Mesothelial cell of epicardium (in vitro differentiated cells): ENCODE measurements around the gene ZNF764. TPM values are rescaled to one million over a fixed set of nuclear protein-coding genes. Genes with fewer than 3 reads are reported as not detected.
A peak's percentile ranks its signal among the peaks of the same experiment; 100 is the strongest.

Experiments used
- DNase-seq, 2 experiments: peaks; one replicate each; pipeline ENCODE4 v3.0.0; 2021; ENCODE audit warnings: low spot score in 2 of 2; ENCODE audit not compliant: unreplicated experiment in 2 of 2
- H3K27ac Mint-ChIP-seq: 2 replicates; pipeline ENCODE4 v1.8.0; 2021; ENCODE audit warnings: mixed read lengths
- H3K27me3 Mint-ChIP-seq: 2 replicates; pipeline ENCODE4 v1.8.0; 2021; ENCODE audit warnings: low read depth, mixed read lengths
- H3K36me3 Mint-ChIP-seq: 2 replicates; pipeline ENCODE4 v1.8.0; 2021; ENCODE audit warnings: mixed read lengths
- H3K4me1 Mint-ChIP-seq: 2 replicates; pipeline ENCODE4 v1.8.0; 2021; ENCODE audit warnings: mixed read lengths
- H3K4me3 Mint-ChIP-seq: 2 replicates; pipeline ENCODE4 v1.8.0; 2021; ENCODE audit warnings: mild to moderate bottlenecking, moderate library complexity, mixed read lengths
- H3K9me3 Mint-ChIP-seq: 2 replicates; pipeline ENCODE4 v1.8.0; 2021; ENCODE audit warnings: mixed read lengths
- total RNA-seq: library from RNA; stranded (reverse); gene quantifications from 3 replicates; pipeline ENCODE4 v1.2.1, GENCODE V29; 2021
- TF ChIP-seq, protein P1 (sequence below): fragments of 200-600 bp; sonication (generic); IDR thresholded peaks from one replicate; pipeline ENCODE4 v1.5.0; 2021; ENCODE audit warnings: antibody characterized with exemption; ENCODE audit not compliant: unreplicated experiment

ZNF764 gene
- 16.5 to 18.2 TPM (median 17.0 TPM) in 3 replicates for total RNA-seq

DNA sequence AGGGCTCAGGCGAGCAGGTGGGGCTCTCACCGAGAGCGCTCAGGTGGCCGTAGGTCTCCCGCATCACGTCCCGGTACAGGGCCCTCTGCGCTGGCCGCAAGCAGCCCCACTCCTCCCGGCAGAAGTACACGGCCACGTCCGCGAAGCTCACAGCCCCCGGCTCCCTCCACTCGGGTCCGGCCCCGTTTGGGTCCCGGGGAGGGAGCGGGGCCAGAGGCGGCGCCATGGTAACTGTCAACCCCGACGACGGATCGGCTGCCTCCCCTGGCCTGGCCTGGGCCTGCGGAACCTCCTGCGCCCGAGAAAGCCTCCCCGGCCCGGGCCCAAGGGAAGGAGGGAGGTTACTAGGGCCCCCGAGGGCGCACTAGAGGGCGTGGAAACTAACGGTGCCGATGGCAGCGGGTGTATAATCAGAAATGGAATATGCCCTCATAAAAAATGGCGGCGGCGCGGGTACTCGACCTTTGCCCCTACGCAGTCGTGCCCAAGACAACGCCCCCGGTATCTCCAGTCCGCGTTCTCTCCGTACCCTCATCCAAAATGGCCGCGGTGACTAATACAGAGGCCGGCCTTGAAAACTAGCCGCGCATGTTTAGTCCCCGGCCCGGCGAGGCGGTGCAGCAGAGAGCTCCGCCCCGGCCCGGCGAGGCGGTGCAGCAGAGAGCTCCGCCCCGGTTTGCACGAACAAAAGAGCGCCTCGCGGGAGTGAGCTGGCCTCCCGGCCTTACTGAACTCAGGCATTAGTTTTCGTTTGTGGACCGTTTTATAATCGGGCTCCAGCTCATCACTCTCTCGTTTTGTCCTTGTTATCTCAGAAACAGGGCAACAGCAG, at the start of gene ZNF764:
TSS of gene ZNF764 (minus strand) at position 418 of the 832 bp plus-strand sequence. CDS start at position 226, 192 bp downstream.
- Mint-ChIP-seq H3K27ac (peak within 1 kb of the TSS; percentile 90), H3K36me3 (peaks cover 17% of the 10 kb centered on the region), H3K4me1 (peaks cover 24% of the 10 kb centered on the region), H3K9me3 (no peaks in the 10 kb centered on the region), H3K27me3 (no peaks in the 10 kb centered on the region), H3K4me3 (peak within 1 kb of the TSS; percentile 80)
- TF ChIP-seq, protein P1, sequence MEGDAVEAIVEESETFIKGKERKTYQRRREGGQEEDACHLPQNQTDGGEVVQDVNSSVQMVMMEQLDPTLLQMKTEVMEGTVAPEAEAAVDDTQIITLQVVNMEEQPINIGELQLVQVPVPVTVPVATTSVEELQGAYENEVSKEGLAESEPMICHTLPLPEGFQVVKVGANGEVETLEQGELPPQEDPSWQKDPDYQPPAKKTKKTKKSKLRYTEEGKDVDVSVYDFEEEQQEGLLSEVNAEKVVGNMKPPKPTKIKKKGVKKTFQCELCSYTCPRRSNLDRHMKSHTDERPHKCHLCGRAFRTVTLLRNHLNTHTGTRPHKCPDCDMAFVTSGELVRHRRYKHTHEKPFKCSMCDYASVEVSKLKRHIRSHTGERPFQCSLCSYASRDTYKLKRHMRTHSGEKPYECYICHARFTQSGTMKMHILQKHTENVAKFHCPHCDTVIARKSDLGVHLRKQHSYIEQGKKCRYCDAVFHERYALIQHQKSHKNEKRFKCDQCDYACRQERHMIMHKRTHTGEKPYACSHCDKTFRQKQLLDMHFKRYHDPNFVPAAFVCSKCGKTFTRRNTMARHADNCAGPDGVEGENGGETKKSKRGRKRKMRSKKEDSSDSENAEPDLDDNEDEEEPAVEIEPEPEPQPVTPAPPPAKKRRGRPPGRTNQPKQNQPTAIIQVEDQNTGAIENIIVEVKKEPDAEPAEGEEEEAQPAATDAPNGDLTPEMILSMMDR = no peak
- peak; percentile 75 to 86 for DNase-seq

DNA sequence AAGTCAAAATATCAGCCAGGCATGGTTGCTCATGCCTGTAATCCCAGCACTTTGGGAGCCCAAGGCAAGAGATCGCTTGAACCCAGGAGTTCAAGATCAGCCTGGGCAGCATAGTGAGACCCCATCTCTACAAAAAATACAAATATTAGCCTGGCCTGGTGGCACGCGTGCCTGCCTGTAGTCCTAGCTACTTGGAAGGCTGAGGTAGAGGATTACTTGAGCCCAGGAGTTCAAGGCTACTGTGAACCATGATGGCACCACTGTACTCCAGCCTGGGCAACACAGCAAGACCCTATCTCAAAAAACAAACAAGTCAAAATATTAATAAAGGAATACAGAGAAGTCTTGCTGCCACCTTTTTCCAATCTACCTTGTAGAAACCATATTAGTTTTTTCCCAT, 47.8 kb upstream of the ZNF764 start:
- TF ChIP-seq, protein P1 = no peak
- peaks cover 7% of the 10 kb centered on the region for H3K4me1 Mint-ChIP-seq
- H3K27me3 Mint-ChIP-seq = no peaks in the 10 kb centered on the region
- H3K4me3 Mint-ChIP-seq = no peak overlapping the region
- peaks cover 1% of the 10 kb centered on the region for H3K9me3 Mint-ChIP-seq
- H3K27ac Mint-ChIP-seq = no peak overlapping the region
- H3K36me3 Mint-ChIP-seq = peaks cover 26% of the 10 kb centered on the region
- no peak for DNase-seq

DNA sequence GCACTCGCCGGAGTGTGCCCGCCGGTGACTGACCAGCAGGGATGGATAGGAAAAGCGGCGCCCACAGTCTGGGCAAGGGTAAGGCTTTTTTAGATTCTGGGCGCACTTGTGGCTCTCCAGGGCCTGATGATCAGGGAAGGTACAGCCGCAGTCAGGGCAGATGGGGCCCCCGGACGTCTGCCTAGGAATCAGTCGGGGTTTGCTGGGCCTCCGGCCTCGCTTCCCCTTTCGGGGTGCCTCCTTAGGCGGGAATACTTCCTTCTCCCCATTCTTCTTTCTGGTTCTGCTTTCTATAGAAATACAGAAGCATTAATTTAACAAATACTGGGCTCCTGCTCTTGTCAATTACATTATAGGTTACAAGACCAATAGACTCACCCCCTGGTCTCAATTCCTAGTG, 47.0 kb upstream of the ZNF764 start:
- Mint-ChIP-seq H3K27ac (no peak overlapping the region), H3K36me3 (peaks cover 29% of the 10 kb centered on the region), H3K27me3 (no peaks in the 10 kb centered on the region), H3K4me1 (peaks cover 4% of the 10 kb centered on the region), H3K4me3 (no peak overlapping the region), H3K9me3 (peaks cover 5% of the 10 kb centered on the region)
- no peak for DNase-seq
- TF ChIP-seq, protein P1 = no peak

DNA sequence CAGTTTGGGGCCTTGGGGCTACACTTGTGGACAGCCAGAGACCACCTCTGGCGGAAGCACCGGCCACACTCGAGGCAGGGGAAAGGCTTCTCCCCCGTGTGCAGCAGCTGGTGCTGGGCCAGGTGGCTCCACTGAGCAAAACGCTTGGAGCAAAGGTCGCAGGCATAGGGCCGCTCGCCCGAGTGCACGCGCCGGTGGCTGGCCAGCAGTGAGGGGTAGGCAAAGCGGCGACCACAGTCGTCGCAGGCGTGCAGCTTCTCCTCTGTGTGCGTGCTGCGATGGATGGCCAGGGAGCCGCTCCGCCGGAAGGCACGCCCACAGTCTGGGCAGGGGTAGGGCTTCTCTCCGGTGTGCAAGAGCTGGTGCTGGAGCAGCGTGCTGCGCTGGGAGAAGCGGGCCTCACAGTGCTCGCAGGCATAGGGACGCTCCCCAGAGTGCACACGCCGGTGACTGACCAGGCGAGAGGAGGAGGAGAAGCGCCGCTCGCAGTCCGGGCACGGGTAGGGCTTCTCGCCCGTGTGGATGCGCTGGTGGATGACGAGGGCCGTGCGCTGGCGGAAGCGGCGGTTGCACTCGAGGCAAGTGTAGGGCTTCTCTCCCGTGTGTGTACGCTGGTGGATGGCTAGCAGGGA, 46.3 kb upstream of the ZNF764 start:
- no peaks in the 10 kb centered on the region for H3K27me3 Mint-ChIP-seq
- peaks cover 5% of the 10 kb centered on the region for H3K9me3 Mint-ChIP-seq
- peaks cover 29% of the 10 kb centered on the region for H3K36me3 Mint-ChIP-seq
- no peak overlapping the region for H3K4me3 Mint-ChIP-seq
- no peak overlapping the region for H3K27ac Mint-ChIP-seq
- TF ChIP-seq, protein P1 = no peak
- H3K4me1 Mint-ChIP-seq = peaks cover 4% of the 10 kb centered on the region
- DNase-seq = no peak

DNA sequence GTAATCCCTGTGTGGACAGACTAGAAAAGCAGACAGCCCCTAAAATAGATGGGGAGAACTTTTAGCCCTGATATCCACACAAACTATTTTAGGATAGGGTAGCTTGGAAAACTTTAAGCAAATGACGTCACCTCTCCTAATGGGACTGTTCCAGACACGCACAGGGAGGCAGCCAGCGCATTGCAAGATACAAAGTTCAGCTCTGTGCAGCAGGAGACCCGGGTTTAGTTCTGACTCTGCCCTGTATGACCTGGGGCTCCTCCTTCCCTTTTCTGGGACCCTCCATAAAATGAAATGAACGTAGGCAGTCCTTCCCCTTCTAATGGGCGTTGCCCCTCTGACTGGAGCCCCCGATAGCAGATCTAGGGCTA, 45.8 kb upstream of the ZNF764 start:
- Mint-ChIP-seq H3K4me1 (peaks cover 3% of the 10 kb centered on the region), H3K4me3 (no peak overlapping the region), H3K27ac (no peak overlapping the region), H3K36me3 (peaks cover 29% of the 10 kb centered on the region), H3K27me3 (no peaks in the 10 kb centered on the region), H3K9me3 (peaks cover 5% of the 10 kb centered on the region)
- DNase-seq = no peak
- TF ChIP-seq, protein P1 = no peak
